ENCODE measurements around the gene ZRSR2.
"Not testable (repeated sequence)": the region's sequence is repeated elsewhere in the genome, so short reads cannot be mapped to it uniquely, and the experiment has no call there.

ZRSR2 gene

GRCh38 chrX:15789979-15790768, at the start of gene ZRSR2:
Gene ZRSR2 (plus strand): TSS chrX:15790484. CDS start chrX:15790496, 12 bp downstream.
- peak; percentile 94 to 96 for DNase-seq

GRCh38 chrX:15744181-15744867, 46.0 kb upstream of the ZRSR2 start:
- no peak for DNase-seq

GRCh38 chrX:15745179-15745578, 45.1 kb upstream of the ZRSR2 start:
- DNase-seq: no peak

- DNase-seq: not testable (repeated sequence)
Measured at GRCh38 chrX:15746651-15747050, 43.6 kb upstream of the ZRSR2 start.

- DNase-seq: no peak
Measured at GRCh38 chrX:15747626-15748173, 42.6 kb upstream of the ZRSR2 start.

GRCh38 chrX:15748841-15749240, 41.4 kb upstream of the ZRSR2 start:
- no peak for DNase-seq

GRCh38 chrX:15749642-15750610, 40.4 kb upstream of the ZRSR2 start:
- peak; percentile 29 to 30 for DNase-seq

- DNase-seq: peak; percentile 29 to 35
Measured at GRCh38 chrX:15750611-15751154, 39.6 kb upstream of the ZRSR2 start.

- no peak for DNase-seq
Measured at GRCh38 chrX:15751155-15751819, 39.0 kb upstream of the ZRSR2 start.

GRCh38 chrX:15755091-15755490, 35.2 kb upstream of the ZRSR2 start:
- no peak for DNase-seq

GRCh38 chrX:15758140-15758539, 32.1 kb upstream of the ZRSR2 start:
- no peak for DNase-seq

GRCh38 chrX:15759886-15760285, 30.4 kb upstream of the ZRSR2 start:
- DNase-seq: peak in 1 of 2 experiments; percentile 29

- peak; percentile 45 to 46 for DNase-seq
Measured at GRCh38 chrX:15761564-15762191, 28.6 kb upstream of the ZRSR2 start.

- DNase-seq: no peak
Measured at GRCh38 chrX:15769300-15769954, 20.9 kb upstream of the ZRSR2 start.

GRCh38 chrX:15781961-15782699, 8.2 kb upstream of the ZRSR2 start:
- DNase-seq: peak in 1 of 2 experiments; percentile 33

GRCh38 chrX:15785176-15785750, 5.0 kb upstream of the ZRSR2 start:
- DNase-seq: no peak

GRCh38 chrX:15786915-15787314, 3.4 kb upstream of the ZRSR2 start:
- DNase-seq: no peak

- DNase-seq: no peak
Measured at GRCh38 chrX:15790769-15791290, 546 bp downstream of the ZRSR2 start.

GRCh38 chrX:15797707-15798106, 7.4 kb downstream of the ZRSR2 start:
- DNase-seq: no peak

Data from activated T-cell treated with anti-CD3 and anti-CD28 coated beads, Interleukin-2, amount 50 U/mL, for 48 hours (primary cell).